H1 (cell line): ENCODE data around the gene NHSL2.

Experiments used
- CEBPB ChIP-seq: IDR thresholded peaks from 2 replicates; pipeline ENCODE4 v1.6.1; 2012; ENCODE audit warnings: low read depth, low read length
- EZH2 ChIP-seq: fragments of 200-600 bp; sonication (generic); IDR thresholded peaks from 2 replicates; pipeline ENCODE4 v1.7.1; 2012; ENCODE audit warnings: low read depth, mild to moderate bottlenecking, moderate library complexity, low read length, inconsistent platforms; ENCODE audit not compliant: severe bottlenecking
- GTF2F1 ChIP-seq: IDR thresholded peaks from 2 replicates; pipeline ENCODE4 v1.6.1; 2012; ENCODE audit warnings: low read depth, low read length, improper control_type of control experiment, borderline replicate concordance
- POLR2A ChIP-seq, 2 experiments: IDR thresholded peaks; 1 replicate in 1 of 2; 2 replicates in 1 of 2; pipeline ENCODE4 v1.6.1; 2011; ENCODE audit warnings: low read depth in 2 of 2, low read length in 2 of 2, mild to moderate bottlenecking in 2 of 2; ENCODE audit errors: control extremely low read depth in 1 of 2
- RFX5 ChIP-seq: IDR thresholded peaks from 2 replicates; pipeline ENCODE4 v1.6.1; 2011; ENCODE audit warnings: low read depth, low read length, improper control_type of control experiment, borderline replicate concordance
- RXRA ChIP-seq: IDR thresholded peaks from 2 replicates; pipeline ENCODE4 v1.6.1; 2011; ENCODE audit warnings: low read depth, mild to moderate bottlenecking, low read length, moderate library complexity; ENCODE audit not compliant: insufficient read depth
- SIN3A ChIP-seq, 2 experiments: IDR thresholded peaks in 1 of 2; conservative IDR thresholded peaks in 1 of 2; 2 replicates each; pipeline ENCODE4 v1.6.1; 2011 to 2012; ENCODE audit warnings: low read length in 2 of 2, improper control_type of control experiment in 1 of 2, low read depth in 1 of 2, mild to moderate bottlenecking in 1 of 2
- SP1 ChIP-seq: IDR thresholded peaks from 2 replicates; pipeline ENCODE4 v1.6.1; 2011; ENCODE audit warnings: low read depth, low read length
- SP2 ChIP-seq: IDR thresholded peaks from 2 replicates; pipeline ENCODE4 v1.6.1; 2012; ENCODE audit warnings: mild to moderate bottlenecking, low read length, inconsistent platforms
- SUZ12 ChIP-seq: fragments of 200-600 bp; sonication (generic); IDR thresholded peaks from 2 replicates; pipeline ENCODE4 v1.6.1; 2012; ENCODE audit warnings: mild to moderate bottlenecking, inconsistent platforms, low read length, moderate library complexity, mixed read lengths
- TAF1 ChIP-seq: IDR thresholded peaks from 2 replicates; pipeline ENCODE4 v1.6.1; 2011; ENCODE audit warnings: mild to moderate bottlenecking, low read depth, low read length
- YY1 ChIP-seq: IDR thresholded peaks from 2 replicates; pipeline ENCODE4 v1.6.1; 2011; ENCODE audit warnings: low read depth, mild to moderate bottlenecking, low read length
- TF ChIP-seq, protein P1 (sequence below), 3 experiments: IDR thresholded peaks; 1 replicate in 2 of 3; 2 replicates in 1 of 3; pipeline versions ENCODE4 v1.5.1 to v1.6.1; 2011; ENCODE audit warnings: low read length in 3 of 3, mild to moderate bottlenecking in 3 of 3, inconsistent platforms in 2 of 3, low read depth in 1 of 3, moderate library complexity in 1 of 3; ENCODE audit not compliant: insufficient read depth in 1 of 3; ENCODE audit errors: control extremely low read depth in 1 of 3
- TF ChIP-seq, protein P2 (sequence below): IDR thresholded peaks from 2 replicates; pipeline ENCODE4 v1.6.1; 2012; ENCODE audit warnings: inconsistent platforms

DNA sequence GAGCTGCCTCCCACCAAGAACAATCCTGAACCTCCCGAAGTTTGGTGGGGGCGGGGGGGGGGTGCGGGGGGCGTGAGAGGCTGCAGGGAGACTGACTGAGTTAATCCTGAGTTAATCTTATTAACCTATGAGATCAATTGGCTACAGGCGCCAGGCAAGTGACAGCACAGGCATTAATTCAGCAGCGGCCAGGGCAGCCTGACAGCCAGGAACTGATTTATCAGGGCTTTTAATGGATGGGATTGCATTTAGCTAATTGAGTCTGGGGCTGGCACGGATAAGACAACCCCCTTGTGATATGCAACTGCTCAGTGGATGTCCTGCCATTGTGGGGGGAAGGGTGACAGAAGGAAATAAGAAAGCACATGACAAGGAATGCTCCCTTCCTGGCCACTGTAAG is 204.7 kb downstream of the NHSL2 start:
- no peak for TF ChIP-seq RXRA
- no peak for TF ChIP-seq YY1
- TF ChIP-seq, protein P1, sequence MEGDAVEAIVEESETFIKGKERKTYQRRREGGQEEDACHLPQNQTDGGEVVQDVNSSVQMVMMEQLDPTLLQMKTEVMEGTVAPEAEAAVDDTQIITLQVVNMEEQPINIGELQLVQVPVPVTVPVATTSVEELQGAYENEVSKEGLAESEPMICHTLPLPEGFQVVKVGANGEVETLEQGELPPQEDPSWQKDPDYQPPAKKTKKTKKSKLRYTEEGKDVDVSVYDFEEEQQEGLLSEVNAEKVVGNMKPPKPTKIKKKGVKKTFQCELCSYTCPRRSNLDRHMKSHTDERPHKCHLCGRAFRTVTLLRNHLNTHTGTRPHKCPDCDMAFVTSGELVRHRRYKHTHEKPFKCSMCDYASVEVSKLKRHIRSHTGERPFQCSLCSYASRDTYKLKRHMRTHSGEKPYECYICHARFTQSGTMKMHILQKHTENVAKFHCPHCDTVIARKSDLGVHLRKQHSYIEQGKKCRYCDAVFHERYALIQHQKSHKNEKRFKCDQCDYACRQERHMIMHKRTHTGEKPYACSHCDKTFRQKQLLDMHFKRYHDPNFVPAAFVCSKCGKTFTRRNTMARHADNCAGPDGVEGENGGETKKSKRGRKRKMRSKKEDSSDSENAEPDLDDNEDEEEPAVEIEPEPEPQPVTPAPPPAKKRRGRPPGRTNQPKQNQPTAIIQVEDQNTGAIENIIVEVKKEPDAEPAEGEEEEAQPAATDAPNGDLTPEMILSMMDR (IDR thresholded peaks at IDR 0.05; ENCODE audit: control extremely low read depth in 1 of 3, insufficient read depth in 1 of 3, low read depth in 1 of 3, low read length in 3 of 3): no peak
- TF ChIP-seq SP1: no peak
- TF ChIP-seq CEBPB: no peak
- TF ChIP-seq RFX5: no peak
- no peak for TF ChIP-seq TAF1
- no peak for TF ChIP-seq SUZ12
- no peak for TF ChIP-seq EZH2
- no peak for TF ChIP-seq POLR2A (IDR thresholded peaks at IDR 0.05; ENCODE audit: control extremely low read depth in 1 of 2, low read depth in 2 of 2, low read length in 2 of 2)
- TF ChIP-seq SP2: no peak
- no peak for TF ChIP-seq GTF2F1
- TF ChIP-seq, protein P2, sequence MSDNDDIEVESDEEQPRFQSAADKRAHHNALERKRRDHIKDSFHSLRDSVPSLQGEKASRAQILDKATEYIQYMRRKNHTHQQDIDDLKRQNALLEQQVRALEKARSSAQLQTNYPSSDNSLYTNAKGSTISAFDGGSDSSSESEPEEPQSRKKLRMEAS: no peak
- TF ChIP-seq SIN3A (conservative IDR thresholded peaks at IDR 0.05 in 1 of 2, IDR thresholded peaks at IDR 0.05 in 1 of 2; ENCODE audit: low read depth in 1 of 2, low read length in 2 of 2): no peak
